ENCODE measurements around the gene PIM2. TPM values are rescaled to one million over a fixed set of nuclear protein-coding genes. Genes with fewer than 3 reads are reported as not detected.

Gene PIM2
- polyA plus RNA-seq, 2 of the 4 experiments (the other 2 are of a cell fraction) = 8.2 to 8.8 TPM

DNA sequence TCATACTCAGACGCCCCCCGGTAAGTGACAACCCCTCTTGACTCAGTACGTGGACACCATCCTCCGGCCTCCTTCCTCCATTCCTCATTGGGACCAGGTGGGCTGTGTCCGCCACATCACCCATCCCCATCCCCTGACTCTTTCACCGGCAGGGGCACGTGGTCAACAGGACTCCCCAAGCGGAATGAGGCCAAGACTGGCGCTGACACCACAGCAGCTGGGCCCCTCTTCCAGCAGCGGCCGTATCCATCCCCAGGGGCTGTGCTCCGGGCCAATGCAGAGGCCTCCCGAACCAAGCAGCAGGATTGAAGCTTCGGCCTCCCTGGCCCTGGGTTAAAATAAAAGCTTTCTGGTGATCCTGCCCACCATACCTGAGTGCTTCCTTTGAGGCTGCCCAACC is 16.0 kb downstream of the PIM2 start:
- no peak overlapping the region for H3K4me2 ChIP-seq
- no peak for FAIRE-seq
- CTCF ChIA-PET = interaction anchor here (1.2 to 2.0 kb wide), 4 partner anchors 9 to 254 kb away, joined by 3 to 10 read pairs (median 4); partner anchors contain the start of gene SLC35A2

GRCh38 chrX:48902135-48902534 is 16.7 kb downstream of the PIM2 start:
- ATAC-seq = no peak
- 95% methylated on average over 20 of the region's 20 CpGs for WGBS (ENCODE audit: missing lambda C conversion rate)
- CTCF ChIA-PET = interaction anchor here (1.5 kb wide), 1 partner anchor 10 kb away, joined by 5 read pairs; no protein-coding TSS in a partner anchor

More for the DNA sequence above, 16.0 kb downstream of the PIM2 start:
- peaks cover 11% of the 10 kb centered on the region for H3K4me1 ChIP-seq
- TF ChIP-seq ZFP36 (IDR thresholded peaks at IDR 0.05; ENCODE audit: borderline replicate concordance, partially characterized antibody) (no peak), CBX2 (IDR thresholded peaks at IDR 0.05; ENCODE audit: borderline replicate concordance, low read depth) (no peak), ZC3H11A (IDR thresholded peaks at IDR 0.05) (no peak), HOXB13 (CRISPR knock-in tag; IDR thresholded peaks at IDR 0.05; ENCODE audit: low read depth) (no peak), MAZ (IDR thresholded peaks at IDR 0.05; ENCODE audit: borderline replicate concordance, low read depth, low read length) (no peak), KDM5A (IDR thresholded peaks at IDR 0.05) (no peak)
- no peak overlapping the region for H3K4me3 ChIP-seq
- H3K9me3 ChIP-seq = no peaks in the 10 kb centered on the region
- H3K27ac ChIP-seq = no peak overlapping the region
- DNase-seq (ENCODE audit: low read depth in 1 of 2, low spot score in 1 of 2) = no peak
- POLR2A ChIA-PET = interaction anchor here (1.6 to 1.7 kb wide), 2 partner anchors 9 to 11 kb away, joined by 5 to 7 read pairs; partner anchors contain the start of gene SLC35A2
- WGBS (ENCODE audit: missing lambda C conversion rate) = 96% methylated on average over 9 of the region's 14 CpGs
- no peak for ATAC-seq

DNA sequence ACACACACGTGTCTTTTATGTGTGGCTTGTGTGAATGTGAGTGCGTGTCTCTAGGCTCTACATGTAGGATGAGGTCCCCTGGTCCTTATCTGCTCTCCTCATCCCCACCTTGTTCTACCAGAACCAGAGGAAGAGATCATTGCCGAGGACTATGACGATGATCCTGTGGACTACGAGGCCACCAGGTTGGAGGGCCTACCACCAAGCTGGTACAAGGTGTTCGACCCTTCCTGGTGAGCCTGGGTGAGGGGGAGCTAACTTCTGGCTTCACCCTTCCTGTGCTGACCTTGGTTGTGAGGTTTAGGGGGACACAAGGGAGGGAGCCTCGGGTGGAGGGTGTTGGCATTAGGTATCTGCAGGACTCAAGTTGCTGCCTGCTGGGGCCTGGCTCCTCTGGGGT is 17.8 kb downstream of the PIM2 start:
- H3K4me1 ChIP-seq = peaks cover 16% of the 10 kb centered on the region
- CTCF ChIA-PET = interaction anchor here (0.6 to 1.4 kb wide), 3 partner anchors 11 to 132 kb away, joined by 3 to 6 read pairs (median 5); no protein-coding TSS in a partner anchor
- no peak for ATAC-seq

More at GRCh38 chrX:48902135-48902534, 16.7 kb downstream of the PIM2 start:
- DNase-seq (ENCODE audit: low read depth in 1 of 2, low spot score in 1 of 2) (no peak), FAIRE-seq (no peak)
- Histone ChIP-seq H3K4me2 (no peak overlapping the region), H3K27ac (no peak overlapping the region), H3K9me3 (no peaks in the 10 kb centered on the region), H3K4me3 (no peak overlapping the region), H3K4me1 (peaks cover 11% of the 10 kb centered on the region)
- POLR2A ChIA-PET = interaction anchor here (1.7 kb wide), 1 partner anchor 10 kb away, joined by 5 read pairs; the partner anchor contains the start of gene SLC35A2
- TF ChIP-seq RCOR1 (IDR thresholded peaks at IDR 0.05; ENCODE audit: low read depth, low read length) = no peak
- no peak for TF ChIP-seq NFE2L2 (conservative IDR thresholded peaks at IDR 0.05; ENCODE audit: low read length)

More for the DNA sequence above, 17.8 kb downstream of the PIM2 start:
- Histone ChIP-seq H3K27ac (no peak overlapping the region), H3K9me3 (no peaks in the 10 kb centered on the region), H3K4me3 (no peak overlapping the region), H3K4me2 (no peak overlapping the region)
- TF ChIP-seq KDM5A (IDR thresholded peaks at IDR 0.05) = no peak
- no peak for TF ChIP-seq SREBF2 (IDR thresholded peaks at IDR 0.05)
- TF ChIP-seq HMGXB4 (CRISPR knock-in tag; IDR thresholded peaks at IDR 0.05; ENCODE audit: borderline replicate concordance) = no peak
- TF ChIP-seq, protein P1, sequence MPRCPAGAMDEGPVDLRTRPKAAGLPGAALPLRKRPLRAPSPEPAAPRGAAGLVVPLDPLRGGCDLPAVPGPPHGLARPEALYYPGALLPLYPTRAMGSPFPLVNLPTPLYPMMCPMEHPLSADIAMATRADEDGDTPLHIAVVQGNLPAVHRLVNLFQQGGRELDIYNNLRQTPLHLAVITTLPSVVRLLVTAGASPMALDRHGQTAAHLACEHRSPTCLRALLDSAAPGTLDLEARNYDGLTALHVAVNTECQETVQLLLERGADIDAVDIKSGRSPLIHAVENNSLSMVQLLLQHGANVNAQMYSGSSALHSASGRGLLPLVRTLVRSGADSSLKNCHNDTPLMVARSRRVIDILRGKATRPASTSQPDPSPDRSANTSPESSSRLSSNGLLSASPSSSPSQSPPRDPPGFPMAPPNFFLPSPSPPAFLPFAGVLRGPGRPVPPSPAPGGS (IDR thresholded peaks at IDR 0.05) = no peak
- no peak for TF ChIP-seq JUN (IDR thresholded peaks at IDR 0.05)
- no peak for TF ChIP-seq GATA3 (IDR thresholded peaks at IDR 0.05; ENCODE audit: borderline replicate concordance)
- no peak for TF ChIP-seq ZSCAN20 (CRISPR knock-in tag; IDR thresholded peaks at IDR 0.05)
- no peak for TF ChIP-seq JUNB (IDR thresholded peaks at IDR 0.05)
- TF ChIP-seq ESRRA (IDR thresholded peaks at IDR 0.05; ENCODE audit: borderline replicate concordance, low read length) = no peak
- TF ChIP-seq FOXS1 (CRISPR knock-in tag; IDR thresholded peaks at IDR 0.05) = no peak
- TF ChIP-seq HES2 (IDR thresholded peaks at IDR 0.05) = no peak
- TF ChIP-seq CHD4 (IDR thresholded peaks at IDR 0.05; ENCODE audit: borderline replicate concordance) = no peak
- TF ChIP-seq POLR2A (IDR thresholded peaks at IDR 0.05; ENCODE audit: low read length) = no peak
- no peak for TF ChIP-seq SMC3 (IDR thresholded peaks at IDR 0.05)
- no peak for TF ChIP-seq HOXA7 (CRISPR knock-in tag; IDR thresholded peaks at IDR 0.05)
- TF ChIP-seq RFX5 (IDR thresholded peaks at IDR 0.05) = no peak
- TF ChIP-seq NPAS2 (CRISPR knock-in tag; IDR thresholded peaks at IDR 0.05; ENCODE audit: borderline replicate concordance) = no peak
- POLR2A ChIA-PET = no interaction called here
- WGBS (ENCODE audit: missing lambda C conversion rate) = 97% methylated on average over 3 of the region's 7 CpGs
- FAIRE-seq (no peak), DNase-seq (ENCODE audit: low read depth in 1 of 2, low spot score in 1 of 2) (no peak)

All from A549 (cell line).